Measurements from ENCODE around the gene EYA4. TPM values are rescaled to one million over a fixed set of nuclear protein-coding genes. Genes with fewer than 3 reads are reported as not detected.

The EYA4 gene
- total RNA-seq, 1 donor from 2014 or later, result 21.4 TPM

DNA sequence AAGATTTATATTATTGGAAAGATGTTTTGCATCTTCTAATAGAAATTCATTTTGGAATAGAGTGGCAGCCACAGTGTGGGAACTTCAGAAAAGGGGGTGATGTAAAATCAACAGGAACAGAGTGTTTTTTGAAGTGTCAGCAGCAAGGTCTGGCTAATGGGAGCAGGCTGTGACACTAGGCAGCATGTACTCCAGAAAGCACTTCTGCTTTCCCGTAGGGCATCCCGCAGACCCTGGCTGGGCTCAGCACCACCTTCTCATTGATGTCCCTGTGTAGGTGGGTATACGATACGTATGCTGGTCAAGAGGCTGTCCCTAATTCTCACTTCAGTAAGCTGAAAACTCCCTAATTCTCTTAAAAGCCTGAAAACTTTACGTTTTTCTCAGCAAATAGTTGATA lies 74.7 kb downstream of the EYA4 start:
- H3K27ac Mint-ChIP-seq, result no peak overlapping the region
- no peak for DNase-seq (ENCODE audit: low spot score in 2 of 2, unreplicated experiment in 2 of 2)
- peaks cover 7% of the 10 kb centered on the region for H3K27me3 Mint-ChIP-seq (ENCODE audit: low read depth)
- TF ChIP-seq, protein P1, sequence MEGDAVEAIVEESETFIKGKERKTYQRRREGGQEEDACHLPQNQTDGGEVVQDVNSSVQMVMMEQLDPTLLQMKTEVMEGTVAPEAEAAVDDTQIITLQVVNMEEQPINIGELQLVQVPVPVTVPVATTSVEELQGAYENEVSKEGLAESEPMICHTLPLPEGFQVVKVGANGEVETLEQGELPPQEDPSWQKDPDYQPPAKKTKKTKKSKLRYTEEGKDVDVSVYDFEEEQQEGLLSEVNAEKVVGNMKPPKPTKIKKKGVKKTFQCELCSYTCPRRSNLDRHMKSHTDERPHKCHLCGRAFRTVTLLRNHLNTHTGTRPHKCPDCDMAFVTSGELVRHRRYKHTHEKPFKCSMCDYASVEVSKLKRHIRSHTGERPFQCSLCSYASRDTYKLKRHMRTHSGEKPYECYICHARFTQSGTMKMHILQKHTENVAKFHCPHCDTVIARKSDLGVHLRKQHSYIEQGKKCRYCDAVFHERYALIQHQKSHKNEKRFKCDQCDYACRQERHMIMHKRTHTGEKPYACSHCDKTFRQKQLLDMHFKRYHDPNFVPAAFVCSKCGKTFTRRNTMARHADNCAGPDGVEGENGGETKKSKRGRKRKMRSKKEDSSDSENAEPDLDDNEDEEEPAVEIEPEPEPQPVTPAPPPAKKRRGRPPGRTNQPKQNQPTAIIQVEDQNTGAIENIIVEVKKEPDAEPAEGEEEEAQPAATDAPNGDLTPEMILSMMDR (IDR thresholded peaks at IDR 0.05; ENCODE audit: unreplicated experiment), result no peak
- no peaks in the 10 kb centered on the region for H3K4me1 Mint-ChIP-seq
- H3K36me3 Mint-ChIP-seq, result no peaks in the 10 kb centered on the region
- H3K9me3 Mint-ChIP-seq, result peaks cover 3% of the 10 kb centered on the region
- H3K4me3 Mint-ChIP-seq, result no peak overlapping the region

GRCh38 chr6:133317704-133318103 lies 76.5 kb downstream of the EYA4 start:
- H3K27ac Mint-ChIP-seq, result no peak overlapping the region
- H3K9me3 Mint-ChIP-seq, result peaks cover 4% of the 10 kb centered on the region
- H3K4me3 Mint-ChIP-seq, result no peak overlapping the region
- no peaks in the 10 kb centered on the region for H3K36me3 Mint-ChIP-seq
- peaks cover 10% of the 10 kb centered on the region for H3K27me3 Mint-ChIP-seq (ENCODE audit: low read depth)
- H3K4me1 Mint-ChIP-seq, result no peaks in the 10 kb centered on the region
- TF ChIP-seq, protein P1 (IDR thresholded peaks at IDR 0.05; ENCODE audit: unreplicated experiment), result no peak
- DNase-seq (ENCODE audit: low spot score in 2 of 2, unreplicated experiment in 2 of 2), result no peak

- no peak for DNase-seq (ENCODE audit: low spot score in 2 of 2, unreplicated experiment in 2 of 2)
- peaks cover 1% of the 10 kb centered on the region for H3K9me3 Mint-ChIP-seq
- no peak overlapping the region for H3K4me3 Mint-ChIP-seq
- TF ChIP-seq, protein P1 (IDR thresholded peaks at IDR 0.05; ENCODE audit: unreplicated experiment), result no peak
- H3K4me1 Mint-ChIP-seq, result no peaks in the 10 kb centered on the region
- no peaks in the 10 kb centered on the region for H3K27me3 Mint-ChIP-seq (ENCODE audit: low read depth)
- H3K36me3 Mint-ChIP-seq, result no peaks in the 10 kb centered on the region
- H3K27ac Mint-ChIP-seq, result no peak overlapping the region
Observed at GRCh38 chr6:133326584-133326983, 85.4 kb downstream of the EYA4 start.

- no peak for DNase-seq (ENCODE audit: low spot score in 2 of 2, unreplicated experiment in 2 of 2)
- TF ChIP-seq, protein P1 (IDR thresholded peaks at IDR 0.05; ENCODE audit: unreplicated experiment), result no peak
- Mint-ChIP-seq H3K27ac (no peak overlapping the region), H3K4me1 (peaks cover 3% of the 10 kb centered on the region), H3K9me3 (peaks cover 4% of the 10 kb centered on the region), H3K27me3 (ENCODE audit: low read depth) (no peaks in the 10 kb centered on the region), H3K36me3 (no peaks in the 10 kb centered on the region), H3K4me3 (no peak overlapping the region)
Observed at GRCh38 chr6:133333852-133334251, 92.7 kb downstream of the EYA4 start.

GRCh38 chr6:133337308-133337707 lies 96.2 kb downstream of the EYA4 start:
- H3K27me3 Mint-ChIP-seq (ENCODE audit: low read depth), result no peaks in the 10 kb centered on the region
- no peak overlapping the region for H3K4me3 Mint-ChIP-seq
- H3K27ac Mint-ChIP-seq, result peak overlapping the region; percentile 6
- H3K36me3 Mint-ChIP-seq, result no peaks in the 10 kb centered on the region
- DNase-seq (ENCODE audit: low spot score in 2 of 2, unreplicated experiment in 2 of 2), result no peak
- H3K4me1 Mint-ChIP-seq, result peaks cover 3% of the 10 kb centered on the region
- TF ChIP-seq, protein P1 (IDR thresholded peaks at IDR 0.05; ENCODE audit: unreplicated experiment), result no peak
- peaks cover 4% of the 10 kb centered on the region for H3K9me3 Mint-ChIP-seq
